ENCODE measurements around the gene GSTA1. TPM values are rescaled to one million over a fixed set of nuclear protein-coding genes. Genes with fewer than 3 reads are reported as not detected.
"Not testable (repeated sequence)": the region's sequence is repeated elsewhere in the genome, so short reads cannot be mapped to it uniquely, and the experiment has no call there.

GSTA1 gene
- total and polyA plus RNA-seq, 2 donors, result 0.24 TPM; not detected in 1

GRCh38 chr6:52825900-52826459, 22.4 kb upstream of the GSTA1 start:
- DNase-seq (ENCODE audit: extremely low spot score); H3K4me1 ChIP-seq (ENCODE audit: insufficient read depth); H3K27ac ChIP-seq (ENCODE audit: low read depth); H3K4me3 ChIP-seq (ENCODE audit: low read depth, low read length); H3K36me3 ChIP-seq (ENCODE audit: insufficient read depth): not testable (repeated sequence)
- WGBS, result 76% methylated on average over 4 of the region's 4 CpGs

DNA sequence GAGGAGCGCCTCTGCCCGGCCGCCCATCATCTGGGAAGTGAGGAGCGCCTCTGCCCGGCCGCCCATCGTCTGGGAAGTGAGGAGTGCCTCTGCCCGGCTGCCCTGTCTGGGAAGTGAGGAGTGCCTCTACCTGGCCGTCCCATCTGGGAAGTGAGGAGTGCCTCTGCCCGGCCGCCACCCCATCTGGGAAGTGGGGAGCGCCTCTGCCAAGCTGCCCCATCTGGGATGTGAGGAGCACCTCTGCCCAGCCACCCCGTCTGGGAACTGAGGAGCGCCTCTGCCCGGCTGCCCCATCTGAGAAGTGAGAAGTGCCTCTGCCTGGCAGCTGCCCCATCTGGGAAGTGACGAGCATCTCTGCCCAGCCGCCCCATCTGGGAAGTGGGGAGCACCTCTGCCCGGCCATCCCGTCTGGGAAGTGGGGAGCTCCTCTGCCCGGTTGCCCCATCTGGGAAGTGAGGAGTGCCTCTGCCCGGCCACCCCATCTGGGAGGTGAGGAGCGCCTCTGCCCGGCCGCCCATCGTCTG, 21.7 kb upstream of the GSTA1 start:
- not testable (repeated sequence) for H3K4me3 ChIP-seq (ENCODE audit: low read depth, low read length); H3K27ac ChIP-seq (ENCODE audit: low read depth); DNase-seq (ENCODE audit: extremely low spot score); H3K4me1 ChIP-seq (ENCODE audit: insufficient read depth); H3K36me3 ChIP-seq (ENCODE audit: insufficient read depth)
- 92% methylated on average over 25 of the region's 25 CpGs for WGBS

GRCh38 chr6:52821842-52822241, 18.2 kb upstream of the GSTA1 start:
- H3K4me1 ChIP-seq (ENCODE audit: insufficient read depth), result no peaks in the 10 kb centered on the region
- no peak overlapping the region for H3K4me3 ChIP-seq (ENCODE audit: low read depth, low read length)
- no peaks in the 10 kb centered on the region for H3K36me3 ChIP-seq (ENCODE audit: insufficient read depth)
- no peak overlapping the region for H3K27ac ChIP-seq (ENCODE audit: low read depth)
- WGBS, result 75% methylated on average over 1 of the region's 1 CpG
- no peak for DNase-seq (ENCODE audit: extremely low spot score)

DNA sequence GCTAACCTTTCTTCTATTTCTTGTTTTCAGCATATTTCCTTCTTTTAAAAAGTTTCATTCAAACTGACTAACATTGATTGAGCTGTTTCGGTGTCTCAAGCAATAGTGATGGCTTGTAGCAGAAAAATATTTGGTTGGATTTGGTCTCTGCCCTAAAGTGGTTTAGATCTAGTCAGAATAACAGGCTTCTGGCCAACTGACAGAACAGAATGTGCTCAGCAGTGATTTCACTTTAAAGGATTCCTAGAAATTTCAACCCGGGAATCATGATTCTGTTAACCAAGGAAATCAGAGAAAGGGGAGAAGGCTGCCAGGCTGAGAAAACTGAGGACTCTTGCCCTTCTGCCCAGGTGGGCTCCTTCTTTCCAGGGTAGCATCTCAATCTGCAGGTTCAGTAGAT, 16.6 kb upstream of the GSTA1 start:
- no peak for DNase-seq (ENCODE audit: extremely low spot score)
- 61% methylated on average over 2 of the region's 2 CpGs for WGBS

DNA sequence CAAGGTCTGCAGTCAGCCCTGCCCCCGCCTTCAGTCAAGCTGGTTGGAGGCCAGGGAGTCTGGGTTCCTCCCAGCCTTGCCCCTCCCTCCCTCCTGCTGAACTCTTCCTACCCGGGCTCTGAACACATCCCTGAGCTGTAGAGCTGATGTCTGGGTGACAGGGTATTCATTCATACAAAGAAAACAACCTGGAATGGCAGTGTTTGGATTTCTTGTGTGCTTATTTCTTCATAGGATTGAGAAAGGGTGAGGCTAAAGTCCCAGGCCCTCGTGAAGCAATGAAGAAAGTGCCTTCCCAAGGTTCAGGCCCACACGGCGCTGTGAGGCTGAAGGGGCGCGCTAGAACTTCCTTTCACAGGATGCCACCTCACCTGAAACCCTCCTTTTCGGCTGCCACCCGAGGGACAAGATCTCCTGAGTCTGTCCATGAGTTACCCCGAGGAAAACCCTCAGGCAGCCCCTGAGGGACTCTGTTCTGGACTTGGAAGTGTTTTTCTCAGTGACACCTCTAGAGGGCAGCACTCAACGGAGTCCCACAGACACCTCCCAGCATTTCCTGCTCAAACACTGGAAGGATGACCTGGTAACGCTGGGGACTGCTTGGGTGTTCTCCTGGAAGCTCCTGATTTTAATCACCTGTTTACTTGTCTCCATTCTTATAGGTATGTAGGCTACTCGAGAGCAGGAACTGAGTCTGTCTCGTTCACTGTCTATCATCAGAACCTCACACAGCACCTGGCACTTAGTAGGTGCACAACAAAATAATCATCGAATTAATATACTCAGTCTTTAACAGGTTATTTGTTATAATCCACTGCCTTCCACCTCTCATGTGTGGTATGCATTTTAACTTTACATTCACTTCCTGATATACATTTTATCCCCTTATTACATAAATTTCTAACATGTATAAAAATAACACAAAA, 11.8 kb upstream of the GSTA1 start:
- WGBS, result 41% methylated on average over 15 of the region's 15 CpGs
- no peak for DNase-seq (ENCODE audit: extremely low spot score)
- Histone ChIP-seq H3K4me3 (ENCODE audit: low read depth, low read length) (no peak overlapping the region), H3K4me1 (ENCODE audit: insufficient read depth) (no peaks in the 10 kb centered on the region), H3K27ac (ENCODE audit: low read depth) (no peak overlapping the region), H3K36me3 (ENCODE audit: insufficient read depth) (no peaks in the 10 kb centered on the region)

More for the DNA sequence above, 16.6 kb upstream of the GSTA1 start:
- H3K4me3 ChIP-seq (ENCODE audit: low read depth, low read length), result no peak overlapping the region
- H3K36me3 ChIP-seq (ENCODE audit: insufficient read depth), result no peaks in the 10 kb centered on the region
- H3K4me1 ChIP-seq (ENCODE audit: insufficient read depth), result no peaks in the 10 kb centered on the region
- no peak overlapping the region for H3K27ac ChIP-seq (ENCODE audit: low read depth)

DNA sequence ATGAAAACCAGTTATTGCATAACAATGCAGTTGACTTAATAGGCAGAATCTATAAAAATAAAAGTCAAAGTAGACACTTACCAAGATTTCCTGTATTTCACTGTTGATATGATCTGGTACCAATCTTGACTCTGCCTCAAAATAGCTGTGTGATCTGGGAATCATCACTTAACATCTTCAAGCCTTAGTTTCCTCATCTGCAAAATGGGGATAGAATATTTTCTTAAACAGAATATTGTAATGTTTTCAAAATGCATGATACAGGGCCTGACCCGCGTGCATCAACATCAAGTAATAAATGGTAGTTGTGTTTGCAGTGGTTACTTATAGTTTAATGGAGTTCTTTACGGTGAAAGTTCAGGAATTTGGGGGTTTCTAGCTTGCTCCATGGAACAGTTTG, 10.9 kb upstream of the GSTA1 start:
- 93% methylated on average over 3 of the region's 3 CpGs for WGBS
- not testable (repeated sequence) for H3K27ac ChIP-seq (ENCODE audit: low read depth); H3K36me3 ChIP-seq (ENCODE audit: insufficient read depth); DNase-seq (ENCODE audit: extremely low spot score); H3K4me3 ChIP-seq (ENCODE audit: low read depth, low read length); H3K4me1 ChIP-seq (ENCODE audit: insufficient read depth)

- WGBS, result 70% methylated on average over 4 of the region's 4 CpGs
- H3K4me3 ChIP-seq (ENCODE audit: low read depth, low read length); H3K4me1 ChIP-seq (ENCODE audit: insufficient read depth); H3K27ac ChIP-seq (ENCODE audit: low read depth); DNase-seq (ENCODE audit: extremely low spot score); H3K36me3 ChIP-seq (ENCODE audit: insufficient read depth): not testable (repeated sequence)
These were observed 6.2 kb upstream of the GSTA1 start for GRCh38 chr6:52809777-52810176.

DNA sequence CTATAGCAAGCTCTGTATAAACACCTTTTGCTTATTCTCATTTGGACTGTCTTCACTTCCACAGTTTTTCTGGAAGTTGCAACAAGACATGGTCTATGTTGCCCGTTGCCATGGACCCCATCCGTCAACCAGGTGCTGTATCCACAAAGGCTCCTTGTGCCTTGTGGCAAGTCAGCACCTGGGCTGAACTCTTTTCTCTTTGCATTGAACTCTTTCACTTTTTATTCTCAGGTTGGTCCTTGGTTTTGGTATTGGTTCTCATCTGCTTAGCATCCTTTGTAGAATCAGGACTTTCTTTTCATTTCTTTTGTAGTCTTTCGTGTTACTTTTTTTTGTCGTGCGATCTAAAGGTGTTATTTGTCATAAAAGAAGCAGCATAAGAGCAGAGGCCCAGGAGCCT, 5.0 kb upstream of the GSTA1 start:
- Histone ChIP-seq H3K36me3 (ENCODE audit: insufficient read depth) (no peaks in the 10 kb centered on the region), H3K4me3 (ENCODE audit: low read depth, low read length) (no peak overlapping the region), H3K27ac (ENCODE audit: low read depth) (no peak overlapping the region), H3K4me1 (ENCODE audit: insufficient read depth) (no peaks in the 10 kb centered on the region)
- WGBS, result 95% methylated on average over 5 of the region's 5 CpGs
- DNase-seq (ENCODE audit: extremely low spot score), result no peak

DNA sequence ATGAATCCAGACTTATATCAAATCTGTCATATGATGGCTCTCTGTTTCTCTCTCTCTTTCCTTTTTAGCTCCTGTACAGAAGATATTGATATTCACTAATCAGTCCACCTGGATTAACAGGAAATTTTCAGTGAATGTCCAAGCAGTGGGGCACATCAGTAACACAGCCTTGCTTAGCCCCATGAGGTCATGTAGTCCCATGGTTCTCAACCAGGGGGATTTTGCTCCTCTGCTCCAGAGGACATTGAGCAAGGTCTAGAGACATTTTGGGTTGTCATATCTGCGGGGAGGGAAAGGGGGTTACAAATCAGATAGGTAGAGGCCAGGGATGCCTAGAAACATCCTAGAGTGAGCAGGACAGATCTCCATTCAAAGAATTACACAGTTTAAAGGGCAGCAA, 810 bp downstream of the GSTA1 start:
- WGBS, result 82% methylated on average over 1 of the region's 1 CpG
- H3K27ac ChIP-seq (ENCODE audit: low read depth), result no peak overlapping the region
- DNase-seq (ENCODE audit: extremely low spot score), result no peak
- H3K4me1 ChIP-seq (ENCODE audit: insufficient read depth), result no peaks in the 10 kb centered on the region
- H3K4me3 ChIP-seq (ENCODE audit: low read depth, low read length), result no peak overlapping the region
- no peaks in the 10 kb centered on the region for H3K36me3 ChIP-seq (ENCODE audit: insufficient read depth)

DNA sequence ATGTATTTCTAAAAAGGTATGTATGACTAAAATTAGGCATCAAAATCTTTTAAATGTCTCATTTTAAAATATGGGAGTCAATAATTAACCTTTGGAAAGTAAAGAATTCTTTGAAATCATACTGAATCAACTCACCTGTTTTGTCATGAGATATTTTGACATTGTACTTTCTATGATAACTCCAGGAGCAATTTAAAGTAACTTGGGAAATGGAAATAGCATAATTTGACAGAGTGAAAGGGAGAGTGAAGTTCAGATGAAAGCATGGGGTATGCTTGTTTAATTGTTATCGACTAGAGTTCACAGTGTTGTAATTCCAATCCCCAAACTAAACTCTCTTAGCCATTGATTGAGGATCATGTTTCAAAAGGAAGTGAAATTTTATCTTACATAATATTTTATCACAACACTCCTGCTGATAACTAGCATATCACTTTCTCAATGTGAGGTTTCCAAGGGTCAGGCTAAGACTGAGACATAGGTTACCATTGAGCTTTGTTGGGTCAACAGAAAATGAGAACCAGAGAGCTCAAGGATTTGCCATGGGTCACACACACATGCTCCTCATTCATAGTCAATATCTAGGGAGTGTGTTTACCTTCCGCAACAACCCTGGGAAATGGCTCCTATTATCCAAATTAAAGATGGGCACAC, 2.3 kb downstream of the GSTA1 start:
- Histone ChIP-seq H3K4me3 (ENCODE audit: low read depth, low read length) (no peak overlapping the region), H3K27ac (ENCODE audit: low read depth) (no peak overlapping the region), H3K4me1 (ENCODE audit: insufficient read depth) (no peaks in the 10 kb centered on the region), H3K36me3 (ENCODE audit: insufficient read depth) (no peaks in the 10 kb centered on the region)
- no peak for DNase-seq (ENCODE audit: extremely low spot score)
- WGBS, result 76% methylated on average over 2 of the region's 2 CpGs

GRCh38 chr6:52799272-52799671, 4.3 kb downstream of the GSTA1 start:
- WGBS, result 86% methylated on average over 1 of the region's 1 CpG
- H3K4me1 ChIP-seq (ENCODE audit: insufficient read depth); H3K4me3 ChIP-seq (ENCODE audit: low read depth, low read length); DNase-seq (ENCODE audit: extremely low spot score); H3K36me3 ChIP-seq (ENCODE audit: insufficient read depth); H3K27ac ChIP-seq (ENCODE audit: low read depth): not testable (repeated sequence)

GRCh38 chr6:52794366-52794765, 9.2 kb downstream of the GSTA1 start:
- DNase-seq (ENCODE audit: extremely low spot score); H3K27ac ChIP-seq (ENCODE audit: low read depth); H3K36me3 ChIP-seq (ENCODE audit: insufficient read depth); H3K4me3 ChIP-seq (ENCODE audit: low read depth, low read length); H3K4me1 ChIP-seq (ENCODE audit: insufficient read depth): not testable (repeated sequence)
- 82% methylated on average over 2 of the region's 2 CpGs for WGBS

DNA sequence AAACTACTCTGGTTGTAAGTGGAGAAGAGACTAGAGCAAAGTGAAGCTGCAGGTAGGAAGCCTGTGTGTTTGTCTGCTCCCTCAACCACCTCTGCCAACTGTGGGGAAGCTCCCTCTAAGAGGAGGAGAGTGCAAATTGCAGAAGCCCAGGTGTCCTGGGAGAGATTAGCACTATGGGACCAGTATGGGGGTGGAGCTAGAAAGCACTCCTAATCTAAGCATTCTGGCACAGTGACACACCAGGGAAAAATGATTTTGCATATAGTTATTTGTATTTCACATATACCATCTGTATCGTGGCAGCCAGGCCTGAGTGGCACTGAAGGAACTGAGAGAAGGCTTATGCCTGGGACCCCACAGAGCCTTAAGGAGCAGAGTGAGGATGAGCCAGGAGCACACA, 12.8 kb downstream of the GSTA1 start:
- WGBS, result 0% methylated on average over 1 of the region's 1 CpG
- no peak for DNase-seq (ENCODE audit: extremely low spot score)
- Histone ChIP-seq H3K4me3 (ENCODE audit: low read depth, low read length) (no peak overlapping the region), H3K27ac (ENCODE audit: low read depth) (no peak overlapping the region), H3K36me3 (ENCODE audit: insufficient read depth) (no peaks in the 10 kb centered on the region), H3K4me1 (ENCODE audit: insufficient read depth) (no peaks in the 10 kb centered on the region)

DNA sequence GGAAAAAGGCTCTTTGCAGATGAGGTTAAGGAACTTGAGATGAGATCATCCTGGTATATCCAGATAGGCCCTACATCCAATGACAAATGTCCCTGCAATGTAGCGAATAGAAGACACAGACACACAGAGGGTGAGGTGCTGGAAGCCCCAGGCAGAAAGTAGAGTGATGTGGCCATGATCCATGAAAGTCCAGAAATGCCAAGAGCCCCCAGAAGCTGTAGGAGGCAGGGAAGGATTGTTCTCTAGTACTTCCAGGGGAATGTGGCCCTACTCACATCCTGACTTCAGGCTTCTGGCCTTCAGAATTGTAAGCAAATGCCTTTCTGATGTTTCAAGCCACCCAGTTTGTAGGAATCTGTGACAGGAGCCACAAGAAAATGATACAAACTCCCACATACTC, 14.0 kb downstream of the GSTA1 start:
- 88% methylated on average over 1 of the region's 1 CpG for WGBS

More for the DNA sequence above, 14.0 kb downstream of the GSTA1 start:
- H3K36me3 ChIP-seq (ENCODE audit: insufficient read depth); H3K4me1 ChIP-seq (ENCODE audit: insufficient read depth); DNase-seq (ENCODE audit: extremely low spot score); H3K4me3 ChIP-seq (ENCODE audit: low read depth, low read length); H3K27ac ChIP-seq (ENCODE audit: low read depth): not testable (repeated sequence)
